Measurements from ENCODE around the gene FZD7.

Gene FZD7

DNA sequence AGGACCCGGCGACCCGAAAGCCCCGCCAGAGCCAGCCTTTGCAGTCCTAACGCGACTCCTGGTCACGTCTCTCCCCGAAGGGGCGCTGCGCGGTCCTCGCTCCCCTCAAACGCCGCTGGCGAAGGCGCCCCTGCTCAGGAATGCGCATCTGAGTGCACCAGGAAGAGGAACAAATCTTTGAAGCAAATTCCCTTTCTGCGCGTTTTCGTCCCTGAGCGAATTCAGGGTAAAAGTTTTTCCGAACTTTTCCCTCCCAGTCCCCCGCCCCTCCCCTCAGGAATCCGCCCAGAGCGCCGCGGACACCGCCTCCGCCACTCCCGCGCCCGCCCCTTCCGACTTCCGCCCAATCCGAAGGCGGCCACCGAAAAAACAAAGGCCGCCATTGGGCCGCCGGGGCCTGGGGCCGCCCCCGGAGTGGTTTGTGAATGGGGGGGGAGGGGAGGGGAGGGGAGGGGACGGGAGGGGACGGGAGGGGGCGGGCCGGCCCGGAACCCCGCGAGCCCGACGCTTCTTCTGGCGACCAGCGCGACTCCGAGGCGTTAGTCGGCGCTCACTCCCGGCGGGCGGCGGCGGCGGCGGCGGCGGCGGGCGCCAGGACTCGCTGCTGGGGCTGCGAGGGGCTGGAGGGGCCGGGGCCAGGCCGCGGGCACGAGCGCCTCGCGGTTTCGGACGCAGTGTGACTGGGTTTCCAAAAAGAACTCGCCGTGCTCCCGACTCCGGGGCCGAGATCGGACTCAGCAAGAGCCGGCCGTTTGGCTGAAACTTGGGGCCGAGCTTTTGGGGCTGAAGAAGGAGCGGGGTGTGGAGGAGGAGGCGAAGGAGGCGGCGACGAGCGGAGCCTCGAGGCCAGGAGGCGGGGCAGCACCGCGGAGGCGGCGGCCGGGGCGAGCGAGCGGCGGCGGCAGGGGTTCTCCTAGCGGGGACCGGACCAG, at the start of gene FZD7:
Gene FZD7, plus strand, starts transcription at position 539 of the 932 bp plus-strand sequence. CDS start 793 bp downstream, outside the sequence.
- DNase-seq (ENCODE audit: low read depth): peak; percentile 87

GRCh38 chr2:201984333-201984732, 49.3 kb upstream of the FZD7 start:
- no peak for DNase-seq (ENCODE audit: low read depth)

DNA sequence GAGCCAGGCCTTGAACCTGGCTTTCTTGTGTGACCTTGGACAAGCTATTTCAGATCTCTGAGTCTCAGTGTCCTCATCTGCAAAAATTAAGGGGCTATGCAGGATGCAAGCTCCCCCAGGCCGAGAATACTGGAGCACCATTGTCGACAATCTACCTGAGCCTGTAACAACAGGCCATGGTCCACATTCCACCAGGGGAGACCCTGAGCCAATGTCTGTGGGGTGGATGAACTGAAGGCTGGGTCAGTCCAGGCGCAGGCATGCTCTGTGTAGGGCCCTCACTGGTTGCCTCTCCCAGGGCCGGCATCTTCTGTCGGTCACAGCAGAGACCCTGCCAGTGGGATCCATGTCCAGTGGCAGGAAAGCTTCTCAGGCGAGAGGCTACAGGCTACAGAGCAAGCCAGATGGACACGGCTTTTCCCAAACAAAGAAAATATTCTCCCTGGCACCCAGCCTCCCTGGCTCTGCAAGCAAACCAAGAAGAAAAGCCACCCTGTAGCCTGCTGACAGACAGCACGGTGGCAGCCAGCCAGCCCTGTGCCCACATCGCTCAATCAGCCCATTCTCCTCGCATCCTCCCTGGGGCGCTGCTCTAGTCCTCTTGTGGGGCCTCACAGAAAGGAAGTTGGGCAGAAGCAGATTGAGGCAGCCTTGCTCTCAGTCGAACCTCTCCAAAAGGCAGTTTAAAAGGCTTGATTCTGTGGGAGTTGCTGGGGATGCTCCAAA, 48.7 kb upstream of the FZD7 start:
- no peak for DNase-seq (ENCODE audit: low read depth)

GRCh38 chr2:201985728-201986462, 47.8 kb upstream of the FZD7 start:
- DNase-seq (ENCODE audit: low read depth): no peak

GRCh38 chr2:201986463-201986735, 47.3 kb upstream of the FZD7 start:
- no peak for DNase-seq (ENCODE audit: low read depth)

GRCh38 chr2:201987426-201987825, 46.2 kb upstream of the FZD7 start:
- no peak for DNase-seq (ENCODE audit: low read depth)

DNA sequence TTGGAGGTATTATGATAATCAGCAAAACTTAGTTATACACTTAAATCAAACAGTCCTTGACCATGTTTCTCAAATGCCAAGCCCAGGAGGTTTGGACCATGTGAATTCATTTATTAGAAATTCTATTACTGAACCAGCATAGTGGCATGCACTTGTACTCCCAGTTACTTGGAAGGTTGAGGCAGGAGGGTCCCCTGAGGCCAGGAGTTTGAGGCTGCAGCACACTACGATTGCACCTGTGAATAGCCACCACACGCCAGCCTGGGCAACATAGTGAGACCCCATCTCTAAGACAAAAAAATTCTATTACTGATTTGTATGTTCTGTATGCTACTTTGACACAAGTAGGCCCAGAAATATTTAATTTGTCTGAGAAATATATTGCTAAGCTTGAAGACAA, 43.6 kb upstream of the FZD7 start:
- DNase-seq (ENCODE audit: low read depth): no peak

DNA sequence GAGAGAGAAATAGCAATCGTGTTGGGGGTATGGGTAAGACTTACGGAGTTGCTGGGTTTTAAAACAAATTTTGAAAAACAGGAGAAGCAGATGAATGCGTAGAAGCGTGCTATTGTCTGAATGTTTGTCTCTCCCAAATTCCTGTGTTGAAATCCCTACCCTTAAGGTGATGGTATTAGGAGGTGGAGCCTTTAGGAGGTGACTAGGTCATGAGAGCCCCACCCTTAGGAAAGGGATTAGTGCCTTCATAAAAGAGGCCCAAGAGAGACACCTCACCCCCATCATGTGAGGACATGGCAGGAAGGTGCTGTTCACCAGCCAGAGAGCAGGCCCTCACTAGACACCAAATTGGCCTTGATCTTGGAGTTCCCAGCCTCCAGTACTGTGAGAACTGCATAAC, 40.7 kb upstream of the FZD7 start:
- DNase-seq (ENCODE audit: low read depth): no peak

- DNase-seq (ENCODE audit: low read depth): no peak
Observed at GRCh38 chr2:201994973-201995638, 38.5 kb upstream of the FZD7 start.

DNA sequence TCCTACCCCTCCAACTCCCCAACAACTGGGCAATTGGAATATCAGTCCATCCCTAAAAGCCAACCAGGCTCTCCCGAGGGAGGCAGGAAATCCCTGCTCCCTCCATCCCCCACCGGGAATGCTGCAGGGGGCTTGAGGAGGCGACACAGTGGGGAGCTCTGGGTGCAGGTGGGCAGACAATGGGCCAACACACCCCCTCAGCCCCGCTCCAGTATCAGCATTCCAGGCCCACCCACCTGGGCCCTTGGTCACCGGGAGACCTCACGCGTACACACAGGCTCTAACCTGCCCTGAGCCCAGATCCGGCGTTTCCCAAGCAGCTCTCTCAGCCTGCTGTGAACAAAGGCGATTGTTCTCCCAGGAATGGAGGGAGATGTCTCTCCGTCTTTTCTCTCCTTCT, 37.6 kb upstream of the FZD7 start:
- DNase-seq (ENCODE audit: low read depth): no peak

DNA sequence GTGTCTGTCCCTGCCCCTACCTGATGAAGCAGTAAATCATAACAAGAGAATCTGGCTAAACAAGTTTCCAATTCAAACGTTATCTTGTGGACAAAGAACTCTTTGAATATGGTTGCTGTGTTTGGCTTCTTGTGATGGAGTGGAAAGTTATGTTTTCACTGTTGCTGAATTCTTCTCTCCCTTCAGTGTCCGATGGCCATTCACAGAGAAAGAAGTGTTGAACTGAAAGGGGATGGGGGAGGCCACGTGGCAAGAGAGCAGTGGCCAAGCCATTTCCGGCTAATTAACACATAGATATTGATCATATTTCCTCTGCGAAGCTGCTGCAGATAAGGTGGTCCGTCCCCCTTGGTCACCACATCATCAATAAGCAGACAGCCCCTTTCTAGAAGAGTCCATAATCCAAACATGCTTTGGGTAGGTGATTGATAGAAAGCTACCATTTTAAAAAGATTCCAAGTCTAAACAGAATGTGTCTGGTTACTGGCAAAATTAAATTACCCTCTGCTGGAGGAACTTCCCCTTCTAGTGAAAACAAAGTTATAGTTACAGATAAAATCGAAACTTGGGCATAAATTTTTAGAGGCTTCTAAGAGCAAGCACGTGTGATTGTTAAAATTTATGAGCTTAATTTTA, 36.9 kb upstream of the FZD7 start:
- no peak for DNase-seq (ENCODE audit: low read depth)

DNA sequence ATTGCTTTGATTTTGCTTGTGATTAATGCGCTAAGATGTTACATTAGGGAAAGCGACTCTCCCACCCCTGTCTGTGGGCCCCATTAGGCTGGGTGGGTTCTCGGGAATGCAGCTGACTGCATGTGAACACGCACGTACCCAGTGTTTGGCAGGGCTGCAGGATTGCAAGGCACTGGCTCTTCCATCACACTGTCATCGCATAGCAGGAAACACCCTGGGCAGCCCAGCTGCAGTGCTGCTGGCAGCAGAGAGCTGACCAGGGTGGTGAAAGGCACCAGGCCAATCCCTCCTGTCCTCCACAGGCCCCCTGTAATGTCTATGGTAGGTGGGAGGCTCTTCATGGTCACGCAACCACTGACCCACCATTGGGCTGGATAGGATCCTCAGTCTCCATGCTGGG, 34.4 kb upstream of the FZD7 start:
- no peak for DNase-seq (ENCODE audit: low read depth)

- no peak for DNase-seq (ENCODE audit: low read depth)
Observed at GRCh38 chr2:202001826-202002225, 31.8 kb upstream of the FZD7 start.

- DNase-seq (ENCODE audit: low read depth): no peak
Observed at GRCh38 chr2:202002381-202002780, 31.3 kb upstream of the FZD7 start.

DNA sequence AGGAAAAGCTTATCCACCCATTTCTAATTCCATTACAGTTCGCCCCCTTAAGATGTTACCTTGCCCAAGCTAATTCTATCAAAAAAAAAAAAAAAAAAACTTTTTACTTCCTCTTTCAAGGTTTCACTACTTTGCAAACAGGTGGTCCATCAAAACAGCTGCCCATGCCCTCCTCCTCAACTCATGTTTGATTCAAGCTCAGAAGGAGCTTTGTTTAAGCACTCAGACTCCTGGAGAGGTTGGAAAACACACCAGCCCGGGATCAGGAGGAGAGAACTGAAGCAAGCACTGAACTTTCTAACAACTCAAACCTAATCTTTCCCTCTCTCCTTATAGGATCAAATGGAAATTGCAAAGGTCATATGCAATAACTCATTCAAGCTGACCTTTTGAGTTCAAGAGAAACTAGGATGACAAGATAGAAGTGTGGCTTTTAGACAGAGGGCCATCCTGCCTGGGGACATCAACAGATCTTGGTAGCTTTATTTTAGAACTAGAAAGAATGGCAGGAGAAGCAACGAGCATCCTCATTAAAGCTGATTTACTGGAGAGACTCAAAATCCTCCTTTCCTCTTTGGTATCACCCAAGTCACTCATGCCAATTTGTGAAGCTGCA, 28.3 kb upstream of the FZD7 start:
- no peak for DNase-seq (ENCODE audit: low read depth)

DNA sequence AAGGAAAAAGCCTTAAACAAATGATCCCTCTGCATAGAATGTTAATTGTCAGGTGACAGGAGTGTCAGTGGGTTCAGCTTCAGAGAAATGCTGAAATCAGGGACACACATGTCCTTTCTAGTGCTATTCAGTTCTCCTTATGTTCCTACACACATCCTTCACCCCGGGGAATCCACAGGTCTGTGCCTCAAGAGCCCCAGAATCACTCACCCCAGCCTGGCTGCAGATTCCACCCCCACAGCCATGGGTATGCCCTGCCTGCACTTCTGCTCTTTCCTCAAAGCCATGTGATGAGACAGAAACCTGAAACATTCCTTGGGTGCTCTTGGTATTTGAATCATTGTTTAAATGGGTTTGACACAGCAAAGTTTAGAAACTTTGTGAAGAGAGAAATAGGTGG, 27.4 kb upstream of the FZD7 start:
- no peak for DNase-seq (ENCODE audit: low read depth)

DNA sequence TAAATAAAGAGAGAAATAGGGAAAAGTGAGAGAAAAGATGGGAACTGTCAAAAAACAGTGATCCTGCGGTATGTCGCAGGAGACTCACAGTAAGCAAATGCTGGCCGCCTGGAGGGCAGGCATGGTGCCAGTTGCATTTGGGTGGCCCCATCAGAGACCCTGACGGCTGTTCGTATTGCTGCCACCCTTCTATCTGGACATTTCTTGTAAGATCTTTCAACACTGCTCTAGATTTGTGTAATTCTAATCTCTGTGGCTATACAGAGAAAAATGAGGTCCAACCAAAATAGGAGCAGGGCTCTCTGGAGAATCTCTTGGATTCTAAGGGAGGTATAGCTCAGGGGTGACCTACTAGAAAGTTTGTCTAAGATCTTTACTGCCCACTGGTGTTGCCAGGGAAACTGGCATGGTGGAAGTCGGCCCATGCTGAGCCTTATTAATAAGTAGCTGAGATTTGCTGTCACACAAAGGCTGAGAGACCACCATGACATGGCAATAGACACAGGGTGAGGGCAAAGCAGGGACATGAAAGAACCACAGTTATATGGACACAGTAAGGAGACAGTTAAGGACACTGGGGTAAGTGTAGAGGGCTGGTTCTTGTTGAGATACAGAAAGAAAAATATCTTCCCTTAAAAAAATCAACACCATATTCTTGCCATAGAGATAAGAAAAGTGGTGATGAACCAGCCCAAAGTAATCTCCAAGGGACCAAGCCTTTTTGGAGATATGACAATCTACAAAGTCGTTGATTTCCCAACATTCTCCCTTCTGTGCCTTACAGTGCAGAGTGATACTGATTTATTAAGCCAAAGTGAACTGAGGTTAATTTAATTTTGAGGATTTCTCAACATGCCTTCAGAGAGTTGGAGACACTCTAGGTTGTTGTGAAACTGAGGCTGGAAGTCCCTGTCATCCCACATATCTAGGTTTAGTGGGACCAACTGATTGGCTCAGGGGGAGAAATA, 26.4 kb upstream of the FZD7 start:
- no peak for DNase-seq (ENCODE audit: low read depth)

- no peak for DNase-seq (ENCODE audit: low read depth)
Observed at GRCh38 chr2:202007983-202008354, 25.7 kb upstream of the FZD7 start.

- no peak for DNase-seq (ENCODE audit: low read depth)
Observed at GRCh38 chr2:202009019-202009481, 24.6 kb upstream of the FZD7 start.

DNA sequence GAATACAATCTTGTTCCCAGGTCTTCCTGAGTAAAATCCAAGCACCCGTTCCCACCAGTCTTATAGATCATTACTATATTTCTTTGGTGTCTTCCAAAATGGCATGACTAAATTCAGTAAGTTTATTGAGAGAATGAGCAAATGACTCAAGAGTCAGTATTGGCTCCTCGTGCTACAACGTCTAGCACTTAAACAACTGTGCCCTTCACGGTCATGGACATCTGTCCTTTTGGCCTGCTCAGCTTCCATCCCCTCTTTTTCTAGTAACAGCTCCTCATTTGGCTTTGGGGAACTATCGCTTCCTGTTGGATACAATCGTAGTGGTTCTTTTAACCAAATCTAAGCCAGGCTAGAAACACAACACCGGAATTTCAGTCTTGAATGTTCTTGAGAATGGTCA, 24.1 kb upstream of the FZD7 start:
- no peak for DNase-seq (ENCODE audit: low read depth)

Data from fibroblast of the conjunctiva (primary cell).